ENCODE data around the gene SLC25A18.

Gene SLC25A18

GRCh38 chr22:17597217-17597616 is 33.9 kb downstream of the SLC25A18 start:
- Histone ChIP-seq H3K4me1 (no peaks in the 10 kb centered on the region), H3K36me3 (ENCODE audit: control insufficient read depth, insufficient read depth, low read length) (no peaks in the 10 kb centered on the region), H3K9ac (no peak overlapping the region), H3K9me3 (ENCODE audit: control insufficient read depth, low read length) (no peaks in the 10 kb centered on the region), H3K4me3 (ENCODE audit: low read depth, low read length) (no peak overlapping the region), H3K27ac (no peak overlapping the region), H2AFZ (no peak overlapping the region), H3K79me2 (no peaks in the 10 kb centered on the region), H3K4me2 (ENCODE audit: low read length) (no peak overlapping the region), H3K27me3 (ENCODE audit: control insufficient read depth, insufficient read depth, low read length) (no peaks in the 10 kb centered on the region)
- TF ChIP-seq, protein P1, sequence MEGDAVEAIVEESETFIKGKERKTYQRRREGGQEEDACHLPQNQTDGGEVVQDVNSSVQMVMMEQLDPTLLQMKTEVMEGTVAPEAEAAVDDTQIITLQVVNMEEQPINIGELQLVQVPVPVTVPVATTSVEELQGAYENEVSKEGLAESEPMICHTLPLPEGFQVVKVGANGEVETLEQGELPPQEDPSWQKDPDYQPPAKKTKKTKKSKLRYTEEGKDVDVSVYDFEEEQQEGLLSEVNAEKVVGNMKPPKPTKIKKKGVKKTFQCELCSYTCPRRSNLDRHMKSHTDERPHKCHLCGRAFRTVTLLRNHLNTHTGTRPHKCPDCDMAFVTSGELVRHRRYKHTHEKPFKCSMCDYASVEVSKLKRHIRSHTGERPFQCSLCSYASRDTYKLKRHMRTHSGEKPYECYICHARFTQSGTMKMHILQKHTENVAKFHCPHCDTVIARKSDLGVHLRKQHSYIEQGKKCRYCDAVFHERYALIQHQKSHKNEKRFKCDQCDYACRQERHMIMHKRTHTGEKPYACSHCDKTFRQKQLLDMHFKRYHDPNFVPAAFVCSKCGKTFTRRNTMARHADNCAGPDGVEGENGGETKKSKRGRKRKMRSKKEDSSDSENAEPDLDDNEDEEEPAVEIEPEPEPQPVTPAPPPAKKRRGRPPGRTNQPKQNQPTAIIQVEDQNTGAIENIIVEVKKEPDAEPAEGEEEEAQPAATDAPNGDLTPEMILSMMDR (IDR thresholded peaks at IDR 0.05), result no peak

DNA sequence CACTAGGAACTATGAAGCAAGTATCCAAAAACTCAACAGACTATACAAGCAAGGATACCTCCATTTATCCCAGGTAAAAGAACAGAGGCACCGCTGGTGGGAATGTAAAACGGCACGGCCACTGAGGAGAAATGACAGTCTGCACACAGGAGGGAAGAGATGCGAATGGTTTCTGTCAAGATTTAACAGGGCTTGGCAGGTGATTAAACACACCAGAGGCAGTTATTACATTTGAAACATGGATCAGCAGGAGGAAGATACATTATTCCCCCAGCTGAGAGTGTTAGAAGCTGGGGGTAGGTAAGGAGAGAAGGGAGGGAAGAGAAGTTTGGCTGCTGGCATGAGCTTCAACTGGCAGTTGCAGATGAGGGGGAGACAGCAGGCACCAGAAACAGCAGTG is 35.0 kb downstream of the SLC25A18 start:
- Histone ChIP-seq H3K4me2 (ENCODE audit: low read length) (no peak overlapping the region), H3K79me2 (no peaks in the 10 kb centered on the region), H3K9ac (no peak overlapping the region), H3K27ac (no peak overlapping the region), H3K4me3 (ENCODE audit: low read depth, low read length) (no peak overlapping the region), H3K9me3 (ENCODE audit: control insufficient read depth, low read length) (no peaks in the 10 kb centered on the region), H2AFZ (no peak overlapping the region), H3K27me3 (ENCODE audit: control insufficient read depth, insufficient read depth, low read length) (no peaks in the 10 kb centered on the region), H3K36me3 (ENCODE audit: control insufficient read depth, insufficient read depth, low read length) (no peaks in the 10 kb centered on the region), H3K4me1 (no peaks in the 10 kb centered on the region)
- TF ChIP-seq, protein P1 (IDR thresholded peaks at IDR 0.05), result no peak

GRCh38 chr22:17601031-17601430 is 37.7 kb downstream of the SLC25A18 start:
- Histone ChIP-seq H3K27ac (peak overlapping the region; percentile 83), H3K36me3 (ENCODE audit: control insufficient read depth, insufficient read depth, low read length) (no peaks in the 10 kb centered on the region), H3K9me3 (ENCODE audit: control insufficient read depth, low read length) (no peaks in the 10 kb centered on the region), H2AFZ (no peak overlapping the region), H3K4me3 (ENCODE audit: low read depth, low read length) (peak overlapping the region; percentile 22), H3K27me3 (ENCODE audit: control insufficient read depth, insufficient read depth, low read length) (no peaks in the 10 kb centered on the region), H3K4me2 (ENCODE audit: low read length) (peak overlapping the region; percentile 60), H3K9ac (no peak overlapping the region), H3K79me2 (no peaks in the 10 kb centered on the region), H3K4me1 (no peaks in the 10 kb centered on the region)
- TF ChIP-seq, protein P1 (IDR thresholded peaks at IDR 0.05), result no peak

- Histone ChIP-seq H3K4me3 (ENCODE audit: low read depth, low read length) (no peak overlapping the region), H3K4me1 (no peaks in the 10 kb centered on the region), H3K36me3 (ENCODE audit: control insufficient read depth, insufficient read depth, low read length) (no peaks in the 10 kb centered on the region), H3K4me2 (ENCODE audit: low read length) (no peak overlapping the region), H3K27ac (no peak overlapping the region), H3K27me3 (ENCODE audit: control insufficient read depth, insufficient read depth, low read length) (no peaks in the 10 kb centered on the region), H3K79me2 (peaks cover 2% of the 10 kb centered on the region), H3K9me3 (ENCODE audit: control insufficient read depth, low read length) (no peaks in the 10 kb centered on the region), H3K9ac (no peak overlapping the region), H2AFZ (no peak overlapping the region)
- TF ChIP-seq, protein P1 (IDR thresholded peaks at IDR 0.05), result no peak
These were observed 40.4 kb downstream of the SLC25A18 start for GRCh38 chr22:17603668-17604067.

DNA sequence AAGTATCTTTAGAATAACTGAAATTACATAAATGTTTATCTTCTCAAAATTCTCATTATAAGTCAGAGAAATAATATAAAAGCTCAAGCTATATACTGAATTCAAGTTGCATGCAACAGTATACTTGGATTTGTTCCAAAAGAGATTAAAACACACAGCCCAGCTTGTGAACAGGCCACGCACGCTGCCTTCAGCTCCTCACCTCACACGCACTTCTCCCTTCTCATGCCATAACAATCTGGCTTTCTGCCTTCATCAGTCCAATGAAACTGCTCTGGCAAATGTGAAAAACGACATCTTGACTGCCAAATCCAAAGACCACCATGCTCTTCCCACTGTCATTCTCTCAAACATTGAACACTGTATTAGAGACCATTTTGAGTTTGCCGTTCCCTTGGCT is 43.2 kb downstream of the SLC25A18 start:
- no peak overlapping the region for H3K27ac ChIP-seq
- H3K4me1 ChIP-seq, result no peaks in the 10 kb centered on the region
- no peaks in the 10 kb centered on the region for H3K9me3 ChIP-seq (ENCODE audit: control insufficient read depth, low read length)
- H3K9ac ChIP-seq, result no peak overlapping the region
- H3K4me3 ChIP-seq (ENCODE audit: low read depth, low read length), result peak overlapping the region; percentile 11
- H3K79me2 ChIP-seq, result peaks cover 5% of the 10 kb centered on the region
- TF ChIP-seq, protein P1 (IDR thresholded peaks at IDR 0.05), result no peak
- no peaks in the 10 kb centered on the region for H3K36me3 ChIP-seq (ENCODE audit: control insufficient read depth, insufficient read depth, low read length)
- no peaks in the 10 kb centered on the region for H3K27me3 ChIP-seq (ENCODE audit: control insufficient read depth, insufficient read depth, low read length)
- no peak overlapping the region for H2AFZ ChIP-seq
- H3K4me2 ChIP-seq (ENCODE audit: low read length), result peak overlapping the region; percentile 31

Measured in parathyroid adenoma (tissue), 2 donors.